Kidney tubule cell (primary cell): ENCODE results near the gene SLC22A5.

Experiments used
- DNase-seq: peaks from one replicate; pipeline ENCODE4 v3.0.0-alpha.2; 2018; ENCODE audit warnings: low spot score

SLC22A5 gene

GRCh38 chr5:132369474-132370180 is at the start of gene SLC22A5:
Gene SLC22A5 (plus strand): TSS chr5:132369710. CDS start chr5:132369973, 263 bp downstream.
- peak; percentile 85 for DNase-seq

GRCh38 chr5:132319975-132320374 is 49.5 kb upstream of the SLC22A5 start:
- no peak for DNase-seq

- DNase-seq, result no peak
These were observed 48.3 kb upstream of the SLC22A5 start for GRCh38 chr5:132321109-132321721.

GRCh38 chr5:132322266-132322665 is 47.2 kb upstream of the SLC22A5 start:
- DNase-seq, result no peak

GRCh38 chr5:132323202-132323601 is 46.3 kb upstream of the SLC22A5 start:
- no peak for DNase-seq

GRCh38 chr5:132325691-132326090 is 43.8 kb upstream of the SLC22A5 start:
- DNase-seq, result no peak

GRCh38 chr5:132327252-132327955 is 42.1 kb upstream of the SLC22A5 start:
- DNase-seq, result peak; percentile 37

- DNase-seq, result peak; percentile 80
These were observed 34.7 kb upstream of the SLC22A5 start for GRCh38 chr5:132334812-132335211.

- DNase-seq, result no peak
These were observed 34.1 kb upstream of the SLC22A5 start for GRCh38 chr5:132335402-132335801.

GRCh38 chr5:132339502-132339901 is 30.0 kb upstream of the SLC22A5 start:
- no peak for DNase-seq

GRCh38 chr5:132342291-132343180 is 27.0 kb upstream of the SLC22A5 start:
- peak; percentile 56 for DNase-seq

GRCh38 chr5:132344775-132345514 is 24.6 kb upstream of the SLC22A5 start:
- DNase-seq, result no peak

- DNase-seq, result peak; percentile 42
These were observed 16.0 kb upstream of the SLC22A5 start for GRCh38 chr5:132353486-132353995.

GRCh38 chr5:132354381-132355139 is 14.9 kb upstream of the SLC22A5 start:
- DNase-seq, result no peak

GRCh38 chr5:132355140-132355765 is 14.3 kb upstream of the SLC22A5 start:
- DNase-seq, result no peak

GRCh38 chr5:132358775-132359174 is 10.7 kb upstream of the SLC22A5 start:
- DNase-seq, result no peak

- DNase-seq, result no peak
These were observed 7.4 kb upstream of the SLC22A5 start for GRCh38 chr5:132362086-132362485.

- DNase-seq, result peak; percentile 97
These were observed 5.9 kb upstream of the SLC22A5 start for GRCh38 chr5:132363431-132364112.

- peak; percentile 78 for DNase-seq
These were observed 5.2 kb upstream of the SLC22A5 start for GRCh38 chr5:132364319-132364718.
